K562 (cell line): ENCODE data around the gene VPS4B. TPM values are rescaled to one million over a fixed set of nuclear protein-coding genes. Genes with fewer than 3 reads are reported as not detected.

Source experiments
- ATF6 ChIP-seq: sonication (generic); formaldehyde crosslinking; IDR thresholded peaks from 2 replicates; pipeline ENCODE4 v1.4.0; 2020; ENCODE audit warnings: mild to moderate bottlenecking, missing genetic modification reagents
- BMI1 ChIP-seq: fragments of 150-350 bp; IDR thresholded peaks from 2 replicates; pipeline ENCODE4 v1.6.1; 2014; ENCODE audit warnings: low read length
- CHCHD3 ChIP-seq: fragments of 250-450 bp; sonication (Bioruptor Pico); IDR thresholded peaks from 2 replicates; pipeline ENCODE4 v2.1.2; 2022; ENCODE audit warnings: mild to moderate bottlenecking
- DNMT1 ChIP-seq: fragments of 450-650 bp; IDR thresholded peaks from 2 replicates; pipeline ENCODE4 v1.6.1; 2016; ENCODE audit warnings: antibody characterized with exemption, mild to moderate bottlenecking
- ELF4 ChIP-seq: fragments of 450-650 bp; formaldehyde crosslinking; IDR thresholded peaks from 2 replicates; pipeline ENCODE4 v1.4.0; 2022; ENCODE audit warnings: missing genetic modification characterization
- GTF3C2 ChIP-seq: IDR thresholded peaks from 3 replicates; pipeline ENCODE4 v1.6.1; 2011; ENCODE audit warnings: borderline replicate concordance, mild to moderate bottlenecking, moderate library complexity; ENCODE audit not compliant: insufficient read length; ENCODE audit errors: extremely low read depth
- HNRNPUL1 ChIP-seq: fragments of 200-400 bp; formaldehyde crosslinking; IDR thresholded peaks from 2 replicates; pipeline ENCODE4 v1.6.1; 2017; ENCODE audit warnings: low read length
- HSF4 ChIP-seq: fragments of 250-450 bp; sonication (Bioruptor Pico); IDR thresholded peaks from 2 replicates; pipeline ENCODE4 v2.1.2; 2022; ENCODE audit warnings: mild to moderate bottlenecking, moderate library complexity, borderline replicate concordance
- MEF2A ChIP-seq: IDR thresholded peaks from 2 replicates; pipeline ENCODE4 v1.6.1; 2011; ENCODE audit warnings: low read depth, mild to moderate bottlenecking, low read length, moderate library complexity; ENCODE audit not compliant: control insufficient read depth
- MYC ChIP-seq, 2 experiments: fragments of 250-450 bp in 1 of 2; sonication (Bioruptor Pico) in 1 of 2; IDR thresholded peaks; 2 replicates each; pipeline versions ENCODE4 v1.5.1 to v1.6.1; 2012 to 2021; ENCODE audit warnings: low read depth in 2 of 2, borderline replicate concordance in 1 of 2, improper control_type of control experiment in 1 of 2, low read length in 1 of 2, mild to moderate bottlenecking in 1 of 2, moderate library complexity in 1 of 2
- NUFIP1 ChIP-seq: fragments of 450-650 bp; IDR thresholded peaks from 2 replicates; pipeline ENCODE4 v1.6.1; 2018; ENCODE audit not compliant: partially characterized antibody
- RNF2 ChIP-seq: sonication (generic); IDR thresholded peaks from 2 replicates; pipeline ENCODE4 v1.6.1; 2016
- SIN3B ChIP-seq: fragments of 450-650 bp; IDR thresholded peaks from 2 replicates; pipeline ENCODE4 v1.6.1; 2017; ENCODE audit warnings: low read depth, mild to moderate bottlenecking, moderate library complexity
- ZBTB17 ChIP-seq: fragments of 450-650 bp; formaldehyde crosslinking; IDR thresholded peaks from 2 replicates; pipeline ENCODE4 v1.4.0; 2020; ENCODE audit warnings: mild to moderate bottlenecking
- ZNF274 ChIP-seq: IDR thresholded peaks from 2 replicates; pipeline ENCODE4 v1.6.1; 2011; ENCODE audit warnings: low read depth, mild to moderate bottlenecking, low read length, moderate library complexity, borderline replicate concordance
- ZNF3 ChIP-seq: fragments of 250-450 bp; sonication (Bioruptor Pico); IDR thresholded peaks from 2 replicates; pipeline ENCODE4 v1.5.0; 2021; ENCODE audit warnings: mild to moderate bottlenecking, moderate library complexity
- ZNF408 ChIP-seq: fragments of 250-450 bp; sonication (Bioruptor Pico); IDR thresholded peaks from 2 replicates; pipeline ENCODE4 v1.4.0; 2020; ENCODE audit warnings: low read depth, mild to moderate bottlenecking, moderate library complexity
- ZNF717 ChIP-seq: fragments of 250-450 bp; sonication (Bioruptor Pico); IDR thresholded peaks from 2 replicates; pipeline ENCODE4 v1.5.0; 2021
- ZNF77 ChIP-seq: fragments of 250-450 bp; sonication (Bioruptor Pico); IDR thresholded peaks from 2 replicates; pipeline ENCODE4 v1.5.0; 2020
- polyA plus RNA-seq, 8 experiments: library from polyadenylated mRNA; depleted of rRNA in 4 of 8; stranded (reverse) in 5 of 8; unstranded in 3 of 8; fragments of >200 nt; fragmentation: Nextera tagmentation in 2 of 8; fragmentation: Illumina TruSeq in 1 of 8; extraction: Ambion mirVana in 2 of 8; extraction: Trizol in 1 of 8; gene quantifications; 2 replicates each; pipeline versions ENCODE4 v1.2.1 to v1.2.3, GENCODE V29; 2011 to 2014; ENCODE audit warnings: inconsistent platforms in 1 of 8, missing spikeins in 1 of 8
- total RNA-seq, 7 experiments: library from RNA; depleted of rRNA in 6 of 7; stranded (reverse); fragments of >200 nt in 6 of 7; fragmentation: Illumina TruSeq in 2 of 7; extraction: Trizol in 2 of 7; gene quantifications; 2 replicates each; pipeline versions ENCODE4 v1.2.1 to v1.2.3, GENCODE V29; 2011 to 2021; ENCODE audit warnings: low replicate concordance in 1 of 7
- TF ChIP-seq, protein P1 (sequence below): fragments of 250-450 bp; sonication (Bioruptor Pico); IDR thresholded peaks from 2 replicates; pipeline ENCODE4 v1.4.0; 2020; ENCODE audit warnings: mild to moderate bottlenecking, moderate library complexity
- TF ChIP-seq, protein P2 (sequence below): sonication (generic); formaldehyde crosslinking; IDR thresholded peaks from 2 replicates; pipeline ENCODE4 v1.8.1; 2023; ENCODE audit warnings: mild to moderate bottlenecking, missing genetic modification reagents

Gene VPS4B
- total and polyA plus RNA-seq, 9 of the 15 experiments (the other 6 are each of a cell fraction or from before 2014, with no cell fraction given) = 7.3 to 16.4 (median 10.4) TPM

GRCh38 chr18:63422087-63422863 is at the start of gene VPS4B (continued):
- TF ChIP-seq GTF3C2 (no peak), ZBTB17 (CRISPR knock-in tag) (0 out of 2 replicates have a peak, but pooled peaks have one; percentile 12), HSF4 (CRISPR knock-in tag) (no peak), RNF2 (no peak), NUFIP1 (no peak), ZNF274 (no peak), CHCHD3 (CRISPR knock-in tag) (no peak), ATF6 (CRISPR knock-in tag) (no peak), DNMT1 (no peak), ZNF77 (CRISPR knock-in tag) (no peak), BMI1 (no peak), ZNF3 (no peak), ELF4 (CRISPR knock-in tag) (peak; percentile 86), MYC (IDR thresholded peaks at IDR 0.05; ENCODE audit: low read depth, low read length) (no peak; the same call in 1 of the 2 replicates), MYC (CRISPR knock-in tag; IDR thresholded peaks at IDR 0.05; ENCODE audit: borderline replicate concordance, low read depth) (no peak), HNRNPUL1 (no peak), ZNF408 (CRISPR knock-in tag) (no peak), MEF2A (no peak), ZNF717 (no peak), SIN3B (peak; percentile 68)
- TF ChIP-seq, protein P1, sequence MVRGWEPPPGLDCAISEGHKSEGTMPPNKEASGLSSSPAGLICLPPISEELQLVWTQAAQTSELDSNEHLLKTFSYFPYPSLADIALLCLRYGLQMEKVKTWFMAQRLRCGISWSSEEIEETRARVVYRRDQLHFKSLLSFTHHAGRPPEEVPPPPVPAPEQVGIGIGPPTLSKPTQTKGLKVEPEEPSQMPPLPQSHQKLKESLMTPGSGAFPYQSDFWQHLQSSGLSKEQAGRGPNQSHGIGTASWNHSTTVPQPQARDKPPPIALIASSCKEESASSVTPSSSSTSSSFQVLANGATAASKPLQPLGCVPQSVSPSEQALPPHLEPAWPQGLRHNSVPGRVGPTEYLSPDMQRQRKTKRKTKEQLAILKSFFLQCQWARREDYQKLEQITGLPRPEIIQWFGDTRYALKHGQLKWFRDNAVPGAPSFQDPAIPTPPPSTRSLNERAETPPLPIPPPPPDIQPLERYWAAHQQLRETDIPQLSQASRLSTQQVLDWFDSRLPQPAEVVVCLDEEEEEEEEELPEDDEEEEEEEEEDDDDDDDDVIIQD (CRISPR knock-in tag) = no peak
- TF ChIP-seq, protein P2, sequence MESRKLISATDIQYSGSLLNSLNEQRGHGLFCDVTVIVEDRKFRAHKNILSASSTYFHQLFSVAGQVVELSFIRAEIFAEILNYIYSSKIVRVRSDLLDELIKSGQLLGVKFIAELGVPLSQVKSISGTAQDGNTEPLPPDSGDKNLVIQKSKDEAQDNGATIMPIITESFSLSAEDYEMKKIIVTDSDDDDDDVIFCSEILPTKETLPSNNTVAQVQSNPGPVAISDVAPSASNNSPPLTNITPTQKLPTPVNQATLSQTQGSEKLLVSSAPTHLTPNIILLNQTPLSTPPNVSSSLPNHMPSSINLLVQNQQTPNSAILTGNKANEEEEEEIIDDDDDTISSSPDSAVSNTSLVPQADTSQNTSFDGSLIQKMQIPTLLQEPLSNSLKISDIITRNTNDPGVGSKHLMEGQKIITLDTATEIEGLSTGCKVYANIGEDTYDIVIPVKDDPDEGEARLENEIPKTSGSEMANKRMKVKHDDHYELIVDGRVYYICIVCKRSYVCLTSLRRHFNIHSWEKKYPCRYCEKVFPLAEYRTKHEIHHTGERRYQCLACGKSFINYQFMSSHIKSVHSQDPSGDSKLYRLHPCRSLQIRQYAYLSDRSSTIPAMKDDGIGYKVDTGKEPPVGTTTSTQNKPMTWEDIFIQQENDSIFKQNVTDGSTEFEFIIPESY (CRISPR knock-in tag) = no peak
